K562 (cell line): ENCODE measurements around the gene TUT1.
"Not testable (repeated sequence)": the region's sequence is repeated elsewhere in the genome, so short reads cannot be mapped to it uniquely, and the experiment has no call there.

Experiments used
- RAD21 ChIP-seq, 2 experiments: fragments of 250-450 bp in 1 of 2; fragments of 450-650 bp in 1 of 2; sonication (Bioruptor Pico) in 1 of 2; formaldehyde crosslinking in 1 of 2; IDR thresholded peaks in 1 of 2; conservative IDR thresholded peaks in 1 of 2; 2 replicates each; pipeline versions ENCODE4 v1.4.0 to v1.8.0; 2020 to 2022; ENCODE audit warnings: mild to moderate bottlenecking in 2 of 2, moderate library complexity in 1 of 2
- TF ChIP-seq, protein P1 (sequence below), 2 experiments: fragments of 450-650 bp in 1 of 2; sonication (generic) in 1 of 2; formaldehyde crosslinking in 1 of 2; IDR thresholded peaks; 2 replicates each; pipeline versions ENCODE4 v1.7.1 to v1.9.0; 2016 to 2022; ENCODE audit warnings: inconsistent platforms in 1 of 2, mild to moderate bottlenecking in 1 of 2, missing genetic modification reagents in 1 of 2

DNA sequence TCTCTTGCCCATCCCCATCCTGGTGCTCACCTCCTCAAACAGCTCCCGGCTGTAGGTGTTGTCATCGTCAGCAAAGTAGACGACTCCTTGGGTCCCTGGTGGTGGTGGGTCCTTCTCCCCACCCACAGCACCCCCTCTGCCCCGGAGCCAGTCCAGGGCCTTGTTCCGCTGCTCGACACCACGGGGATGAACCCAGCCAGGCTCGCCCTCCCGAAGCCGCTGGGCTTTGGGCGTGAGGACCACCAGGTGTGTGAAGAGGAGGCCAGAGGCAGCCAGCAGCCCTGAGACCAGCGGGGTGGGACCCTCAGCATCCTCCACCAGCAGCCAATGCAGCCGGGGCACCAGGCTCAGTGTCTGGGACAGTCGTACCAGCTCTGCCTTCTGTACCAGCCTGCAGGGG, 25.6 kb upstream of the TUT1 start:
- TF ChIP-seq, protein P1, sequence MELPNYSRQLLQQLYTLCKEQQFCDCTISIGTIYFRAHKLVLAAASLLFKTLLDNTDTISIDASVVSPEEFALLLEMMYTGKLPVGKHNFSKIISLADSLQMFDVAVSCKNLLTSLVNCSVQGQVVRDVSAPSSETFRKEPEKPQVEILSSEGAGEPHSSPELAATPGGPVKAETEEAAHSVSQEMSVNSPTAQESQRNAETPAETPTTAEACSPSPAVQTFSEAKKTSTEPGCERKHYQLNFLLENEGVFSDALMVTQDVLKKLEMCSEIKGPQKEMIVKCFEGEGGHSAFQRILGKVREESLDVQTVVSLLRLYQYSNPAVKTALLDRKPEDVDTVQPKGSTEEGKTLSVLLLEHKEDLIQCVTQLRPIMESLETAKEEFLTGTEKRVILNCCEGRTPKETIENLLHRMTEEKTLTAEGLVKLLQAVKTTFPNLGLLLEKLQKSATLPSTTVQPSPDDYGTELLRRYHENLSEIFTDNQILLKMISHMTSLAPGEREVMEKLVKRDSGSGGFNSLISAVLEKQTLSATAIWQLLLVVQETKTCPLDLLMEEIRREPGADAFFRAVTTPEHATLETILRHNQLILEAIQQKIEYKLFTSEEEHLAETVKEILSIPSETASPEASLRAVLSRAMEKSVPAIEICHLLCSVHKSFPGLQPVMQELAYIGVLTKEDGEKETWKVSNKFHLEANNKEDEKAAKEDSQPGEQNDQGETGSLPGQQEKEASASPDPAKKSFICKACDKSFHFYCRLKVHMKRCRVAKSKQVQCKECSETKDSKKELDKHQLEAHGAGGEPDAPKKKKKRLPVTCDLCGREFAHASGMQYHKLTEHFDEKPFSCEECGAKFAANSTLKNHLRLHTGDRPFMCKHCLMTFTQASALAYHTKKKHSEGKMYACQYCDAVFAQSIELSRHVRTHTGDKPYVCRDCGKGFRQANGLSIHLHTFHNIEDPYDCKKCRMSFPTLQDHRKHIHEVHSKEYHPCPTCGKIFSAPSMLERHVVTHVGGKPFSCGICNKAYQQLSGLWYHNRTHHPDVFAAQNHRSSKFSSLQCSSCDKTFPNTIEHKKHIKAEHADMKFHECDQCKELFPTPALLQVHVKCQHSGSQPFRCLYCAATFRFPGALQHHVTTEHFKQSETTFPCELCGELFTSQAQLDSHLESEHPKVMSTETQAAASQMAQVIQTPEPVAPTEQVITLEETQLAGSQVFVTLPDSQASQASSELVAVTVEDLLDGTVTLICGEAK (IDR thresholded peaks at IDR 0.05): not testable (repeated sequence)
- TF ChIP-seq, protein P1 (CRISPR knock-in tag; IDR thresholded peaks at IDR 0.05): not testable (repeated sequence)
- not testable (repeated sequence) for TF ChIP-seq RAD21 (CRISPR knock-in tag; conservative IDR thresholded peaks at IDR 0.05 in 1 of 2, IDR thresholded peaks at IDR 0.05 in 1 of 2)
